Fibroblast of skin of left quadriceps (primary cell): ENCODE results near the gene ZNF576.
"Not testable (repeated sequence)": the region's sequence is repeated elsewhere in the genome, so short reads cannot be mapped to it uniquely, and the experiment has no call there.

Source experiments
- DNase-seq, 2 experiments: peaks; one replicate each; pipeline ENCODE4 v3.0.0-alpha.2; 2013; ENCODE audit warnings: low read depth in 2 of 2

The ZNF576 gene

DNA sequence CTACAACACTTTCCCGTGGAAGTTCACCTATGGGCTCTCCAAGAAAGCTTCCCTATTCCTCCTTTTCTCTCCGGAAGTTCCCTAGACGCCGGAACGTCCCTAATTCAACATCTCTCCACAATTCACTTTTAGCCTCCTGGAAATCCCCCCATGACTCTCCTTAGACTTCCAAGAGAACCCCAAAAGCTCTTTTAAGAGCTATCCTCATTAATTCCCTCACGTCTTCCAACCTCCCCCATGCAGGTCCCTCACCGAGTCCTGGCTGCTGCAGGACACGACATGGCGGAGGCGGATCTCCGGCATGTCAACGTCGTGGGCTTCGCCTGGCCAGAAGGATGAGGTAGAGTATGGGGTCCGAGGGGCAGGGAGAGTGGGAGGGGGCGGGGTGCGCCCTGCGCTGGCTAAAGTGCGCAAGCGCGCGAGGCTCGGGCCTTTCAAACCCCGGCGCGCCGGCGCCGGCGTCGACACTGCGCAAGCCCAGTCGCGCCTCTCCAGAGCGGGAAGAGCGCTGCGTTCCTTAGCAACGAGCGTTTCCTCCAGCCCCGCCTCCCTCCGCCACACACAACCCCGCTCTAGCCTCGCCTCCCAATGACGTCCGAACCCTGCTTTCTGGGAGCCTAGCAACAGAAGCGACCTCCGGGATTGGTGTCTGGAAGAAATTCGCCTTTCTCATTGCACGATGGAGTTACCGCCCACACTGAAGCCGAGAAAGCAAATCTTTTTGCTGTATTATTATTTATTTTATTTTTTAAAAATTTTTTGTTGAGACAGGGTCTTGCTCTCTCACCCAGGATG is 21.0 kb upstream of the ZNF576 start, which contains the start of the genes PINLYP and XRCC1:
PINLYP (plus strand) TSS at position 646 of the 795 bp plus-strand sequence. CDS start 1,391 bp downstream, outside the sequence.
XRCC1 (minus strand) TSS at position 372 of the 795 bp plus-strand sequence; CDS start at position 303, 69 bp downstream.
- peak; percentile 96 for DNase-seq

GRCh38 chr19:43575955-43576878 is 20.2 kb upstream of the ZNF576 start:
- DNase-seq: no peak

GRCh38 chr19:43578787-43579186 is 17.6 kb upstream of the ZNF576 start:
- no peak for DNase-seq

GRCh38 chr19:43581467-43581866 is 14.9 kb upstream of the ZNF576 start:
- no peak for DNase-seq

DNA sequence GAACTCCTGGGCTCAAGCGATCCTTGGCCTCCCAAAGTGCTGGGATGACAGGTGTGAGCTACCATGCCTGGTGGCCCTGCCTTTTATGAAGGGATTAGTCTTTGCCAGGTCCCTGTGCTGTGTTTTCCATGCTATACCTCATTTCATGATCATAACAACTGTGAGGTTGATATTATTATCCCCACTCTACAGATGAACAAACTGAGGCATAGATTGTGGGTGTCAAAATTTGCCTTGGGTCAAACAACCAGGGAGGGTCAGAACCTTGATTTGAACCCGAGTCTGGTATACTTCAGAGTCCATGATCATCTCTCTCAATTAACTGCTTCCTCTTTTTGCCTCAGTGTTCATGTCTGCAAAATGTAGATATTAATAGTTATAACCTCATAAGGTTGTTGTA is 13.9 kb upstream of the ZNF576 start:
- no peak for DNase-seq

GRCh38 chr19:43584484-43584883 is 11.9 kb upstream of the ZNF576 start:
- no peak for DNase-seq

- DNase-seq: no peak
Measured at GRCh38 chr19:43586346-43586745, 10.0 kb upstream of the ZNF576 start.

DNA sequence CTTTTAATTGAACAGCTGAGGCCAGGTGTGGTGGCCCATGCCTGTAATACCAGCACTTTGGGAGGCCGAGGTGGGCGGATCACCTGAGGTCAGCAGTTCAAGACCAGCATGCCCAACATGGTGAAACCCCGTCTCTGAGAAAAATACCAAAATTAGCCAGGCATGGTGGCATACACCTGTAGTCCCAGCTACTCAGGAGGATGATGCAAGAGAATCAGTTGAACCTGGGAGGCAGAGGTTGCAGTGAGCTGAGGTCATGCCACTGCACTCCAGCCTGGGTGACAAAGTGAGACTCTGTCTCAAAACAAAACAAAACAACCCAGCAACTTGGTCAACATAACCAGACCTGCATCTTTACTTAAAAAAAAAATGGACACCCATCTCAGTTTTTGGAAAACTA is 9.4 kb upstream of the ZNF576 start:
- DNase-seq: not testable (repeated sequence)

DNA sequence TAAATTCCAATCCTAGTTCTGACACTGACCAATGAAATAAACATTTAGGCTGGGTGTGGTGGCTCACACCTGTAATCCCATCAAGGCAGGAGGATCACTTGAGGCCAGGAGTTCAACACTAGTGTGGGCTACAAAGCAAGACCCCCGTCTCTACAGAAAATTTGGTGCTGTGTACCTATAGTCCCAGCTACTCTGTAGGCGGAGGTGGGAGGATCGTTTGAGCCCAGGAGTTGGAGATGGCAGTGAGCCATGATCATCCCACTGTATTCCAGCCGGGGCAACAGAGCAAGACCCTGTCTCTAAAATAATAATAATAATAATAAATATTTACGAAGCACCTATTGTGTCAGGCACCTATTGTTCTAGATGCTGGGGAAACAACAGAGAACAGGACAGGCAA is 7.1 kb upstream of the ZNF576 start:
- DNase-seq: no peak

- DNase-seq: no peak
Measured at GRCh38 chr19:43589678-43590077, 6.7 kb upstream of the ZNF576 start.

GRCh38 chr19:43591904-43592772 is 4.3 kb upstream of the ZNF576 start:
- no peak for DNase-seq

GRCh38 chr19:43592800-43593350 is 3.5 kb upstream of the ZNF576 start:
- no peak for DNase-seq

- DNase-seq: no peak
Measured at GRCh38 chr19:43594081-43594697, 2.2 kb upstream of the ZNF576 start.

GRCh38 chr19:43594710-43595604 is 1.4 kb upstream of the ZNF576 start:
- no peak for DNase-seq

DNA sequence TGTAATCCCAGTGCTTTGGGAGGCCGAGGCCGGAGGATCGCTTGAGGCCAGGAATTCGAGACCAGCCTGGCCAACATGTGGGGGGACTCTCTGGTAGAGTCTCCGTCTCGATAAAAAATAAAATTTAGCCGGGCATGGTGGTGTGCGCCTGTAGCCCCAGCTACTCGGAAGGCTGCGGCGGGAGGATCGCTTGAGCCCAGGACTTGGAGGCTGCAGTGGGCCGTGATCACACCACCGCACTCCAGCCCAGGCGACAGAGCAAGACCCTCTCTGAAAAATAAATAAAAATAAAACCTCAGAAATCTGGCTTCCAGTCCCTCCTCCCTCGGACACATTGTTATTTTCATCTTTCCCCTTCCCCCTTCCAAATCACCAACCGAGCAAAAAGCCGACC is 793 bp upstream of the ZNF576 start:
- DNase-seq: no peak

- DNase-seq: no peak
Measured at GRCh38 chr19:43596842-43597461, 557 bp downstream of the ZNF576 start.

- no peak for DNase-seq
Measured at GRCh38 chr19:43597876-43598275, 1.5 kb downstream of the ZNF576 start.

DNA sequence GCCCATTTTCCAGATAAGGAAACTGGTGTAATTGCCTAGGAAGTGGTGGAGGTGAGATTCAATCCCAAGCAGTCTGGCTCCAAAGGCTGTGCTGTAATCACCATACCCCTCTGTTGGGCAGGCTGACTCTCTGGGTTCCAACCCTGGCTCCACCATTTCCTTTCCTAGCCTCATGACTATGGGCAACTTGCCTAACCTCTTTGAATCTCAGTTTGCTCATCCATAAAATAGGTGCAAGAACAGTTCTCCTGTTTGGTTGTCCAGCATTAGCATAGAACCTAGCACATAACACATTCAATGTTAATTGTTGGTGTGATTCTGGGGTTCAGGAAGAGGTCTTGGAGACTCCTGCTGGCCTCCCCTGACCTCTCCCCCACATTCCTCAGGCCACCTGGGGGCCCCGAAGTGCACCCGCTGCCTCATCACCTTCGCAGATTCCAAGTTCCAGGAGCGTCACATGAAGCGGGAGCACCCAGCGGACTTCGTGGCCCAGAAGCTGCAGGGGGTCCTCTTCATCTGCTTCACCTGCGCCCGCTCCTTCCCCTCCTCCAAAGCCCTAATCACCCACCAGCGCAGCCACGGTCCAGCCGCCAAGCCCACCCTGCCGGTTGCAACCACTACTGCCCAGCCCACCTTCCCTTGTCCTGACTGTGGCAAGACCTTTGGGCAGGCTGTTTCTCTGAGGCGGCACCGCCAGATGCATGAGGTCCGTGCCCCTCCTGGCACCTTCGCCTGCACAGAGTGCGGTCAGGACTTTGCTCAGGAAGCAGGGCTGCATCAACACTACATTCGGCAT is 2.2 kb downstream of the ZNF576 start:
- no peak for DNase-seq
